GM21529 (cell line): ENCODE results near the gene UNC119.

Source experiments
- ATAC-seq: cut with Tn5 transposase; IDR thresholded peaks from one replicate; pipeline ENCODE4 v1.9.1; 2021; ENCODE audit not compliant: unreplicated experiment

The UNC119 gene

DNA sequence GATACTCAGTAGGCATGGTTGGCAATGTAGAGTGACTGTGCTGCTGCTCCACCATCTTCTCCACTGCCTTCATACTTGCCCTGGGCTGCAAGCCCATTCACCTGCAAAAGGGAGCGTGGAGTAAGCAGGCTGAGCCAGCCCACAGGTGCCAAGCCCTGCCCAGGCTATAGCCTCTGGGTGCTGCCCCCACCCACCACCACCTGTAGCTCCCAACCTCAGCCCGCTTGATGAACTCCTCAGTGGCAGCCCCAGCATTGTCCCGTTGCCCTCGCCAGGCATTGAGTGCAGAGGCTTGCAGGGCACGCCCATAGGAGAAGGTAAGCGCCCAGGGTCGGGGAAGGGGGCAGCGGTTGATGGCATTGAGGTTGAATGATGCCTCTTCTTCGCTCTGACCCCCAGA, 21.1 kb upstream of the UNC119 start:
- no peak for ATAC-seq

DNA sequence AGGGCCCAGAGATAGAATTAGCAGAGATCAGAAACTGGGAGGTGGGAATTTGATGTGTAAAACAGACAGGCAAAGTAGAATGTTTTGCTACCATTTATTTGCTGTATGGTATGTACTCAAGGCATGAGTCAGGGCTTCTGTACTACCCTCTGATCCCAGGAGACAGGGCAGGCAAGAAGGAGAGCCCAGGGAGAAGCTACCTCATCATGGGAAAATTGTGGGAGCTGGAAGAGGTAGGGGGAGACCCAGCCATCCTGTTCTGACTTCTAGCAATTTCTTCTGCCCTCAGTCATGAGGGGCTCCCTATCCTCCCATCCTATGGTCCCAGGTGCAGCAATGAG, 20.6 kb upstream of the UNC119 start:
- no peak for ATAC-seq

- no peak for ATAC-seq
Observed at GRCh38 chr17:28572259-28573039, 20.0 kb upstream of the UNC119 start.

DNA sequence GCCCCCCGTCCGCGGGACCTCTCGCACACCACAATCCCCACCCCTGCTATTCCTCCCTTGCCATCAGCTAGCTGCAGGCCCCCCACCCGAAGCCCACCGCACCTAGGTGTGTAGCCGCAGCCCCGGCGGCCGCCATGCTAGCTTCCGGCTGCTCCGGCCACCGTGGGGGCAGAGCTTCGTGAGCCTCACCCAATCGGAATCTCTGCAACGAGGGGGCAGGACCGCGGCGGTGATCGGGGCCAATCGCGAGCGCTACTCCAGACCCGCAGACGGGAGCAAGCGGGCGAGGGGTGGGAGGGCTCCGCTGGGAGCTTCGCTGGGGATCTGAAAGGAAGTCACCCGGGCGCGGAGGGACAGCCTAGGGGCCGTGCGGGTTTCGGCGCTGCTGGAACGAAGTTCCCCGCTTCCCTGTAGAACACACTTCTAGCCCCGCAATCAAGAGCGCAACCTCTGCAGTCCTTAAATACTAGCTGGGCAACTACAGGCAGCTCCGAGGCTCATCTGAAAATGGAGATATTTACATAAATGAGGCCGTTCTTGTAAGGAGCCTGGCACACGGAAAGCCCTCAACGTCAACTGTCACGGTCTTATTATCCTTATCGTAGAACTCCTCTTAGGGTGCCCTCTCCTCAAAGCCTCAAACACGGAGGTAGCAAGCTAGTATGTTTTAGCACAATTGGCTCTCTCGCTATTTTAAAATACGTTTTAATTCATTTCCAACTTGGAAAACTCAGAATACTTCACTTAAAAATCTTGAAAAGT, 19.1 kb upstream of the UNC119 start, which contains the start of gene PIGS:
PIGS (minus strand) TSS at position 164 of the 762 bp plus-strand sequence; CDS start at position 136, 28 bp downstream.
- peak; percentile 78 for ATAC-seq

DNA sequence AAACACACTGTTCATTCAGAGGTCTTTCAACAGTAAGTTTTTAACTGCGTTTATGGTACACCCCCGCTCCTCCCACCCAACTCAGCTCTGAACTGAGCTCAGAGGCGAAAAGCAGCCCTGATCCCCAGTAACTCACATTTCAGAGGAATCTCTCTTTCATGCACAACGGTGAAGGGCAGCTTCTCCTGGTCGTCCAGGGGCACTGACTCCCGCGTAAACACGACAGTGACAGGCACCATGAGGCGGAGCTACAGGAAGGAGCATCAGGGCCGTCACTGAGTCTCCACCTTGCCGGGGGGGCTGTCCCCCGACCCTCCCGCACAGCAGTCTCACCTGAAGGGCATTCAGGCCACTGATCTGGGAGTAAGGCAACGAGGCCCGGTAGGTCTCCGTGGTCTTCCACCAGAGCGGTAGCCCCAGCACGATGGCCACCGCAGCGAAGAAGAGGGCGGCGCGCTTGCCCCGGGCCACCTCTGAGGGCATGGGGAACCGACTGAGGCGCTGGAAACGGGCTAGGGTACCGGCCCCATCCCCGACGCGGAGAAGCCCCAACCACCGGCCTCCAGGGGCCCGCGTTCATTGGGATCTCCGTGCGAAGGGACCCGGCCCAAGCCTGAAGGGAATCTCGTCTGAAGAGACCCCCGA, 18.4 kb upstream of the UNC119 start:
- peak; percentile 38 for ATAC-seq

GRCh38 chr17:28569446-28569845, 17.0 kb upstream of the UNC119 start:
- no peak for ATAC-seq

DNA sequence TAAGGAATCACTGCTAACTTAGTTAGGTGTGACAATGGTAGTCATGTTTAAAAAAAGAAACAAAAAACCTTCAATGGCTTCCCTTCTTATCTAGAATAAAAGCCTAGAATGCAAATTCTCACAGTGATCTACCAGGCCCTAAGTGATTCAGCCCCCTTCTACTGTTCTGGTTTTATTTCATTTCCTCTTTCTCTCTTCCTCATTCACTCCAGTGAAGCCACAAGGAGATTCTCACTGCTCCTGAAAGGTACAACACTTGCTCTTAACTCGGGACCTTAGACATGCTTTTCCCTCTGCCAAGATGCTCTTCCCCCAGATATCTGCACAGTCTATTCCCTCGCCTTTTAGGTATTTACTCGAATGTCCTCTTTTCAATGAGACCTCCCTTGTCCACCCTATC, 15.2 kb upstream of the UNC119 start:
- no peak for ATAC-seq

GRCh38 chr17:28563475-28563874, 11.1 kb upstream of the UNC119 start:
- no peak for ATAC-seq

- no peak for ATAC-seq
Observed at GRCh38 chr17:28555022-28555421, 2.6 kb upstream of the UNC119 start.

DNA sequence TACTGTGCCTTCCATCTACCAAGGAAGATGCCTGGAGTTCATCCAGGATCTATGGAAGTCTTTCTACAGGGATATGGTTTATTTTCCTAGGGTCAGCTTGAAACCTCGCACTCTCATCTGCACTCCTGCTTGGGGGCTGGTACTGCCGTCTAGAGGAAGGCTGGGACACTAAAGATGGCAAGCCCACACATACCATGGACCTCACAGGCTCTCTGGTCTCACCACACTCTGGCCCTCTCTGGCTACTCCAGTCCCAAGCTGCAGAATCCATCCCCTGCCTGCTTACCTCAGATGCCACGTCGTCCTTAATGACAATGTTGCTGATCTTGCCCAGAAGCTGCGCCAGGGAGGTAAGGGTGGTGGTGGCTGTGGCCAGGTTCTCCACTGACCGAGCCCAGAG, 2.1 kb upstream of the UNC119 start:
- no peak for ATAC-seq

DNA sequence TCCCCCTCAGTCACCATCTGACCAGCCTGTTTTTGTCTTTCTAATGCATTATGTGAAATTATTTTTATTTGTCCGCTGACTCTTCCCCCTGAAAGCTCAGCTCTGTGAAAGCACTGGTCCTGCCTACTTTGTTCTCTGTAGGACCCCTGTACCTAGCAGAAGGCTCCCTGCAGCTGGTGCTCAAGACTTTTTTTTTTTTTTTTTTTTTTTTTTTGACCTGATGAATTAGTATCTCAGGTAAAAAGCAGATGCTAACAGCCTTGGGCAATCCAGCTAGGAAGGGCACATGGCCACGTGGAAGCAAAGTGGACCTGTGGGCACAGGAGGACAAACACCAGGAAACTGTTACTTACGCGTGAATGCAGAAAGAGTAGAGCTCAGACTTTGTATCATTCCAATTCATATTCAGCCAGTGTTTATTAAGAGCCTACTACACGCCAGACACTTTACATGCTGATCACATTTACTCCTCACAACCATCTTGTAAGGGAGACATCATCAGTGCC, 629 bp upstream of the UNC119 start:
- ATAC-seq = no peak

- no peak for ATAC-seq
Observed at GRCh38 chr17:28551421-28552175, 826 bp downstream of the UNC119 start.

- no peak for ATAC-seq
Observed at GRCh38 chr17:28550858-28551257, 1.6 kb downstream of the UNC119 start.

DNA sequence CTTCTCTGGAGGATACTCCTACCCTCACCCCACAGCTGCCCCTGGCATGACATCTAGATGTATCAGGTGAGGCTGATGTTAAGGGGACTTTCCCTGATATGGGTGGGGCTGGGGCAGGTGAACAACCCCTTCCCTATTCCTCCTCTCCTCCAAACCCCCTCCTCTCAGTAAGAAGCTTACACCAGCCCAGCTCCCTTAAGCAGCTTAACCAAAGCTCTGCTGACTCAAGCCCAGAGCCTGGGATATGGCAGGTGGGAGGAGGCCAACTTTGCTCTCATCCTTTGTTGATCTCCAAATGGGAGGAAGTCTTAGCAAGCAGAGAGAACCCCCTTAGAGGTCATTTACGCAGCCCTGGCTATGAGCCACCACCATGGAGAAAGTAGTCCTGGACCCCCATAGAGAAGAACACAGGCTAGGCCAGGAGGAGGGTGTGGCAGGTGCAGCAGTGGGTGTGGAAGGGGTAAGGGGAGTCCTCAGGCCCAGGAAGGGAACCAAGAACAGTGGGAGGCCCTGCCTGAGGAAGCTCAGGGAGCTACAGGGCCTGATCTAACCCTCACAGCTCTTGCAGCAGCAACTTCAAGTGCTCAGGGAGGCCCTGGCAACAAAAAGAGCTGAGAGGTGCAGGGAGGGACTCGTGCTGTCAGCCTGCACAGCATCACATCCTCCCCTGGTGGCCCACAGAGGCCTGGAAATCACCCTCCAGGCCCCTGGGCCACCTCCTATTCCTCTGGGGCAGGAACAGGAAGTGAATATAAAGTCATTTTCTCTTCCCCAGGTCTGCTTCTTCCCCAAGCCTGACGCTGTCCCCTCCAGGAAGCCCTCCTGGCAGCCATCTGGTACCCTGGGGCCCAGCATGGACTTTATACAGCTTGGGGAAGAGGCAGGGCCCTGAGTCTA, 2.9 kb downstream of the UNC119 start:
- peak; percentile 39 for ATAC-seq

DNA sequence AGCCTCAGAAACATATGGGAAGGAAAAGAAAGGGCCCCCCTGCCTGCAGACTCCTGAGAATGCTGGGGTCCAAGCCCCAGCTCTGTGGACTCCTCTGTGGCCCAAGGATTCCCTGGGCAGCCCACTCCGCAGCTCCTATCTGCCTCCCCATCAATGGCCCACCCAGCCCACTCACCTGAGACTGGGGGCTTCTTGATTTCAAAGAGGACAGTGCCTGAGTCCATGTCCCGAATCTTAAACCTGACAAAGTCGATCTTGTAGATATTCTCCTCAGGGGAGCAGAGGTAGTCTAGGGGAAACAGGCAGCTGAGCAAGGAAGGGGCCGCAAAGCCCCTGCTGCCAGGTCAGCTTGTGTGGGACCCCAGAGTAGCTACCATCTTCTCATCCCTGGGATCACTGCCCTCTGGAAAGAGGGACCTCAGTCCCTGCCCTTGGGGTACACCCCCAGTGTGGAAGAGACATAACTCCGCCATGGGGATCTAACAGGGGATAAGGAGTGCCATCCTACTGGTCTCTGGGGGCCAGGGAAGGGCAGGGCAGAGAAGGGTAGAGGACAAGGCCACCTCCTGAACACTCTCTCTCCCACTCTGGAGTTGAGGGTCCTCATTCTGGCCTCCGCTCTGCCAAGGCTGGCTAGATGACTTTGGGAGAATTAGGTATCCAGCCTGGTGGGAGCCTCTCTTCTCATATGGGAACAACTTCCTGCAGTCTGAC, 3.9 kb downstream of the UNC119 start:
- no peak for ATAC-seq

GRCh38 chr17:28547623-28548416, 4.6 kb downstream of the UNC119 start:
- peak; percentile 43 for ATAC-seq

GRCh38 chr17:28547096-28547622, 5.3 kb downstream of the UNC119 start:
- ATAC-seq = no peak

DNA sequence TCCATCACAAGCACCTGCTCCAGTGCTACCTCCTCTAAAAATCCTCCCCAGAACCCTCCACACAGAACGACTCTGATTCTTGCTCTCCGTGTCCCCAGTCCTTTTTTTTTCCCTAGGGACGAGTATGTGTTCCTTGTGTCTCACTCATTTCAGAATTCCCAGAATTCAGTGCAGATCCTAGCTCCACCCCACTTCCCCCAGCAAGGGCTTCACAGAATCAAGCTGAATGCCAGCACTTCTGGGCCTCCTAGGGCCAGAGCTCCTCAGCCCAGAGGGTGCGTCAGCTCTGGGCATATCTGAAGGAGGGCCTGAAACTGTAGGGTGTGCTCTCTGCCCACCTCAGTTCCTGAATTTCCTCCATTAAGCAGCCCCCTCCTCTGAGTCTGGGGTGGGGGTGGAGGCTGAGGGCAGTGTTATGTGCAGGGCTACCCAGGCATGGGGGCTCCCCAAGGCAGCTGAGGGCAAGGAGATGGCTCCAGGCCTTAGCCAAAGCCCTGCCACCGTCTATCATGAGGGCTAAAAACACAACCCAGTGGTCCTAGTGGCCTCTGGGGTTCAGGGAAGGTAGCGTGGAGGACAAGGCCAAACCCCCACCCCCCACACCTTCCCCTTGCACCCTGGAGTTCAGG, 6.5 kb downstream of the UNC119 start:
- no peak for ATAC-seq
